Upper lobe of right lung (tissue), 1 donor: ENCODE data around the gene FADS6. TPM values are rescaled to one million over a fixed set of nuclear protein-coding genes. Genes with fewer than 3 reads are reported as not detected.

Experiments
- ATAC-seq: fragments of 200-7000 bp; cut with Tn5 transposase; one replicate; pipeline ENCODE4 v1.9.1; 2020; ENCODE audit warnings: mild to moderate bottlenecking, moderate library complexity
- DNase-seq: peaks from one replicate; pipeline ENCODE4 v3.0.0-alpha.2; 2020
- H3K27ac ChIP-seq: fragments of 200-600 bp; one replicate; pipeline ENCODE4 v1.8.0; 2022
- H3K27me3 ChIP-seq: fragments of 200-600 bp; one replicate; pipeline ENCODE4 v1.8.0; 2022; ENCODE audit warnings: mild to moderate bottlenecking
- H3K36me3 ChIP-seq: fragments of 200-600 bp; one replicate; pipeline ENCODE4 v1.8.0; 2022
- H3K4me1 ChIP-seq: fragments of 200-600 bp; one replicate; pipeline ENCODE4 v1.8.0; 2022
- H3K4me3 ChIP-seq: fragments of 200-600 bp; one replicate; pipeline ENCODE4 v1.8.0; 2022; ENCODE audit warnings: mild to moderate bottlenecking
- H3K9me3 ChIP-seq: fragments of 200-600 bp; one replicate; pipeline ENCODE4 v1.8.0; 2022
- CTCF ChIP-seq: fragments of 200-600 bp; IDR thresholded peaks from one replicate; pipeline ENCODE4 v1.8.0; 2022; ENCODE audit warnings: antibody characterized with exemption
- intact Hi-C: fragments of 100-400 bp; cut with DNase I; formaldehyde crosslinking; loops from one replicate; pipeline ENCODE4 v1.11.0; 2022
- total RNA-seq: library from RNA; stranded (reverse); fragmentation: NEBNext Ultra II Directional; extraction: Animal tissue kit (Norgen Biotek cat#: 25700); gene quantifications from one replicate; pipeline ENCODE4 v1.2.1, GENCODE V29; 2021
- donor health status: DM: no; HTN: yes; CAD: no; lungs with severe emphysema.

FADS6 gene
- total RNA-seq, 1 donor from 2014 or later = not detected

DNA sequence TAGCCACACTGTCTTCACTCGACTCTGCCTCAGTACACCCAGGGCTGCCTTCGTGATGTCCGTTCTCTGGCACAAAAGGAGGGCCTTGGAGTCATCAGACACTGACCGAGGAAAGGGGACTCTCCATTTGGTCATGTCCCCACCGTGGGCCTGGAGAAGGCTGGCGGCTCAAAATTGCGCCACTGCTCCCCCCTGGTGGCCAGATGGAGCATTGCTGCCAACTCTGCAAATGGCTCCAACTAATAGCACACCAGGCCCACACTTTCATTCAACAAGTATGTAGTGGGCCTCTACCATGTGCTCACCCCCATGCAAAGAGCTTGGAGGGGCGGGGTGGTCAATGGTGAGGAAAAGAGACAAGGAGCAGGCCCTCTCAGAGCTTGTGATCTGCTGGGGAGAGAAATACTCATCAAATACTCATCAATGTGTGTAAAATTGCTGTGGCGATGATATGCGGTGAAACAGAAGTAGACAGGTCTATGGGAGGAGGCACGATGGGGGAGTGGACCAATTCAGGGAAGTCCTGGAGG, 28.5 kb downstream of the FADS6 start:
- DNase-seq (peak; percentile 83), ATAC-seq (peak; percentile 77)
- no peaks in the 10 kb centered on the region for H3K9me3 ChIP-seq
- H3K4me3 ChIP-seq = no peak overlapping the region
- H3K27me3 ChIP-seq = peaks cover 19% of the 10 kb centered on the region
- peak; percentile 96 for TF ChIP-seq CTCF
- intact Hi-C loops = loop anchor here (10.0 kb wide), 1 partner anchor 120 kb away; the partner anchor contains the start of gene NHERF1
- peaks cover 20% of the 10 kb centered on the region for H3K4me1 ChIP-seq
- no peak overlapping the region for H3K27ac ChIP-seq
- no peaks in the 10 kb centered on the region for H3K36me3 ChIP-seq

- ATAC-seq (no peak), DNase-seq (no peak)
- peaks cover 23% of the 10 kb centered on the region for H3K27me3 ChIP-seq
- H3K36me3 ChIP-seq = no peaks in the 10 kb centered on the region
- intact Hi-C loops = loop anchor here (10.0 kb wide), 1 partner anchor 120 kb away; the partner anchor contains the start of gene NHERF1
- H3K9me3 ChIP-seq = no peaks in the 10 kb centered on the region
- no peak overlapping the region for H3K4me3 ChIP-seq
- TF ChIP-seq CTCF = no peak
- peaks cover 20% of the 10 kb centered on the region for H3K4me1 ChIP-seq
- H3K27ac ChIP-seq = no peak overlapping the region
Observed at GRCh38 chr17:74864297-74864865, 29.1 kb downstream of the FADS6 start.

DNA sequence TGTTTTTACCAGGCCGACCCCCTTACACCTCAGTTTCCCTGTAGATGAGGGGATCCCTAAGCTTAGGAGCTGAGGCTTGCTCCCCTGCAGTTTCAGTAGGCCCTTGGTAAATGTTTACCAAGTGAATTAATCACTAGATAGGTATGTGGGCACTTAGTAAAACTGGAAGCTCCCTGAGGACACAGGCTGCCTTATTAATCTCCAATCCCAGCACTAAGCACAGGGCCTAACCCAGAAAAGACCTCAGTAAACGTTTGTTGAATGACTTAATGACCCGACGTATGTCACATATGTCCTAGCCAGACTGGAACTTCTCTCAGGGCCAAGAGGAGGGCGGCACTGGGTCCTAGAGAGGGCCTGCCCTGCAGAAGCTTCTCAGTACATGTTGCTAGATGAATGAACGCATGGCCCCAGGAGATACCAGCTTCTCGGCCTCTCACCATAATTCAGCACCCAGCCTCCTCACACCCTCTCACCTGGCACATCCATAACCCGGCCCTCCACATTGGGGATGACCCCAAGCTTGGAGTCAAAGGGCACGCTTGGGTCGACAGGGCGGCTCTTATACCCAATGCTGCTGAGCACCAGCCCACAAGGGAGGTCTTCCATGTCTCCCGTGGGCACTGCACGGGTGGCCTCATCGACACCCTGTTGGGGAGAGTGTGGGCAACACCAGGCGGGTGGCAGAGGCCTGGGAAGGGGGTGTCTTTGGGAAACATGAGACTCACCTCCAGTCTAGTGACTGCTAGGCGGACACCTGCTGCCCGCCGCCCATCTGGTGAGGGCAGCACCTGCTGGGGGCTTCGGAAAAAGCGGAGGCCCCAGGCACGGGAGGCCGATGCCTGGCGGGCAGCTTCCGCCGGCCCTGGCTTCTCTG, 29.8 kb downstream of the FADS6 start:
- H3K27me3 ChIP-seq = peaks cover 30% of the 10 kb centered on the region
- no peak for TF ChIP-seq CTCF
- H3K27ac ChIP-seq = no peak overlapping the region
- DNase-seq (no peak), ATAC-seq (no peak)
- intact Hi-C loops = loop anchor here (2.0 to 10.0 kb wide), 2 partner anchors 73 to 119 kb away; partner anchors contain the start of gene NHERF1
- peaks cover 20% of the 10 kb centered on the region for H3K4me1 ChIP-seq
- H3K9me3 ChIP-seq = no peaks in the 10 kb centered on the region
- no peak overlapping the region for H3K4me3 ChIP-seq
- no peaks in the 10 kb centered on the region for H3K36me3 ChIP-seq

DNA sequence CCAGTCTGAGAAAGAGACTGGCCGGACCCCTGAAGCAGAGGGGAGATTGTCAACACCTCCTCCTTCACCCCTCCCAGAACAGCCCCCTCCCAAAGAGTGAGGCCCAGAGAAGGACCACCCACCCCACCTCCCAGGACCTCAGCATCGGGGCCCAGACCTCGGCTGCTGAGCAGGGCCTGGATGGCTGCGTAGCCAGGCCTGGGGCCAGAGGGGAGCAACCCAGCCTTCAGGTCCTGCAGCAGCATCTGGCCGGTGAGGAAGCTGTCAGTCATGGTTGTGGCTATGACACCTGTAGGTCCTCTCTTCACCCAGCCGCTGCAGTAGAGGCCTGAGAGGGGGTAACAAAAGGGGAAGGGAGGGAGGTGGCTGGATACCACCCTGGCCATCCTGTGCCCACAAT, 30.5 kb downstream of the FADS6 start:
- no peak overlapping the region for H3K27ac ChIP-seq
- no peak overlapping the region for H3K4me3 ChIP-seq
- intact Hi-C loops = loop anchor here (2.0 to 10.0 kb wide), 2 partner anchors 72 to 118 kb away; partner anchors contain the start of gene NHERF1
- DNase-seq (no peak), ATAC-seq (no peak)
- H3K27me3 ChIP-seq = peaks cover 34% of the 10 kb centered on the region
- peaks cover 20% of the 10 kb centered on the region for H3K4me1 ChIP-seq
- no peaks in the 10 kb centered on the region for H3K9me3 ChIP-seq
- TF ChIP-seq CTCF = no peak
- H3K36me3 ChIP-seq = no peaks in the 10 kb centered on the region

DNA sequence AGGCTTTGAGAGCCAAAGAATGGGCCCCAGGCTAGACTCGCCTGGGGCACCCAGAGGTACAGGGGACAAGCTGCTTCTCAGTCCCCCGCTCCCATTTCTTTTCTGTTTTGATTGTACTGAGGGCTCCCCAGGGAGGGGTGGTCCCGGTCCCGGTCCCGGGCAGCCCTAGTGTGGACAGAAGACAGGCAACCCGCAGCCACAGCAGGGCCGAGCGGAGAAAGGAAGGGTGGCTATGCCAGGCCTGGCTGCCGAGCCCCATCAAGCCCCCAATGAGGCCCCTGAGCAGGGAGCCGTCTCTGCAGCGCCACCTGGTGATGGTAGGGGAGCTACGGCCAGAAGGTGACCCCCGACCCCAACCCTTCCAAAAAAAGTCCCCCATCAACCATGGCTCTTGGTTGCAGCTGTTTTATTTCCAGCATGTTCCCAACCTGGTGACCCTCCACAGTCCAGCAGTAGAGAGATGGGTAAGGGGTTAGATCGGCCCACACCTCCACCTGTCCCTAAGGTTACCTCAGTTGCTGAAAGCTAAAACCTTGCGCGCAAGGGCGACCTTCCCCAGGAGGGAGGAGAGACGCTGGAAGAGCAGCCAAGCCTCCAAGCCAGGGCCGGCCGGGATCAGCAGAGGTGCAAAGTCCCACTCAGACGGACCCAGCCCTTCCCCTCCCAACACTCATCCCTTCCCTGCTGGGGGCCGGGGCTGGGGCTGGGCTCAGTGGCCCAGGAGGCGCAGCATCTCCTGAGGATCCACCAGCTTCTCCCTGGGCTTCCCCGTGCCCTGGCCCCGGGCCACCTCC, 31.1 kb downstream of the FADS6 start:
- no peak overlapping the region for H3K27ac ChIP-seq
- ATAC-seq = peak; percentile 70
- peak; percentile 64 for TF ChIP-seq CTCF
- intact Hi-C loops = loop anchor here (2.0 to 10.0 kb wide), 2 partner anchors 72 to 118 kb away; partner anchors contain the start of gene NHERF1
- DNase-seq = peak; percentile 86
- H3K27me3 ChIP-seq = peaks cover 40% of the 10 kb centered on the region
- peaks cover 20% of the 10 kb centered on the region for H3K4me1 ChIP-seq
- no peak overlapping the region for H3K4me3 ChIP-seq
- no peaks in the 10 kb centered on the region for H3K36me3 ChIP-seq
- no peaks in the 10 kb centered on the region for H3K9me3 ChIP-seq
